ENCODE measurements around the gene PKHD1.

Gene PKHD1

GRCh38 chr6:51843456-51844056 is 243.9 kb downstream of the PKHD1 start:
- TF ChIP-seq REST (IDR thresholded peaks at IDR 0.05; ENCODE audit: insufficient read depth in 1 of 2, low read depth in 2 of 2, low read length in 2 of 2) (no peak), TAF1 (IDR thresholded peaks at IDR 0.05; ENCODE audit: borderline replicate concordance, insufficient read depth, low read length) (no peak), SIN3A (IDR thresholded peaks at IDR 0.05; ENCODE audit: borderline replicate concordance, insufficient read depth, low read length) (no peak), FOXP2 (optimal IDR thresholded peaks at IDR 0.05; ENCODE audit: borderline replicate concordance, extremely low read depth, extremely low read length, insufficient read depth) (no peak), POLR2AphosphoS5 (IDR thresholded peaks at IDR 0.05; ENCODE audit: low read depth, low read length) (no peak)

- TF ChIP-seq REST (IDR thresholded peaks at IDR 0.05; ENCODE audit: insufficient read depth in 1 of 2, low read depth in 2 of 2, low read length in 2 of 2) (no peak), TAF1 (IDR thresholded peaks at IDR 0.05; ENCODE audit: borderline replicate concordance, insufficient read depth, low read length) (no peak), FOXP2 (optimal IDR thresholded peaks at IDR 0.05; ENCODE audit: borderline replicate concordance, extremely low read depth, extremely low read length, insufficient read depth) (no peak), POLR2AphosphoS5 (IDR thresholded peaks at IDR 0.05; ENCODE audit: low read depth, low read length) (no peak), SIN3A (IDR thresholded peaks at IDR 0.05; ENCODE audit: borderline replicate concordance, insufficient read depth, low read length) (no peak)
Observed at GRCh38 chr6:51842804-51843378, 244.5 kb downstream of the PKHD1 start.

- TF ChIP-seq FOXP2 (optimal IDR thresholded peaks at IDR 0.05; ENCODE audit: borderline replicate concordance, extremely low read depth, extremely low read length, insufficient read depth): no peak
- no peak for TF ChIP-seq TAF1 (IDR thresholded peaks at IDR 0.05; ENCODE audit: borderline replicate concordance, insufficient read depth, low read length)
- no peak for TF ChIP-seq SIN3A (IDR thresholded peaks at IDR 0.05; ENCODE audit: borderline replicate concordance, insufficient read depth, low read length)
- no peak for TF ChIP-seq REST (IDR thresholded peaks at IDR 0.05; ENCODE audit: insufficient read depth in 1 of 2, low read depth in 2 of 2, low read length in 2 of 2)
- no peak for TF ChIP-seq POLR2AphosphoS5 (IDR thresholded peaks at IDR 0.05; ENCODE audit: low read depth, low read length)
Observed at GRCh38 chr6:51842061-51842803, 245.2 kb downstream of the PKHD1 start.

- TF ChIP-seq FOXP2 (optimal IDR thresholded peaks at IDR 0.05; ENCODE audit: borderline replicate concordance, extremely low read depth, extremely low read length, insufficient read depth) (no peak), REST (IDR thresholded peaks at IDR 0.05; ENCODE audit: insufficient read depth in 1 of 2, low read depth in 2 of 2, low read length in 2 of 2) (no peak), POLR2AphosphoS5 (IDR thresholded peaks at IDR 0.05; ENCODE audit: low read depth, low read length) (no peak), SIN3A (IDR thresholded peaks at IDR 0.05; ENCODE audit: borderline replicate concordance, insufficient read depth, low read length) (no peak), TAF1 (IDR thresholded peaks at IDR 0.05; ENCODE audit: borderline replicate concordance, insufficient read depth, low read length) (no peak)
Observed at GRCh38 chr6:51841626-51842025, 245.8 kb downstream of the PKHD1 start.
